Occipital lobe (tissue), 2 donors: ENCODE data around the gene CPSF6. TPM values are rescaled to one million over a fixed set of nuclear protein-coding genes. Genes with fewer than 3 reads are reported as not detected.
A peak's percentile ranks its signal among the peaks of the same experiment; 100 is the strongest.
"Not testable (repeated sequence)": the region's sequence is repeated elsewhere in the genome, so short reads cannot be mapped to it uniquely, and the experiment has no call there.

Source experiments
- DNase-seq: peaks from one replicate; lab custom pipeline; 2025; lab: John Stamatoyannopoulos, UW
- total RNA-seq: library from RNA; depleted of rRNA; stranded (reverse); fragments of >200 nt; gene quantifications from one replicate; pipeline ENCODE4 v1.2.3, GENCODE V29; 2014

Gene CPSF6, protein sequence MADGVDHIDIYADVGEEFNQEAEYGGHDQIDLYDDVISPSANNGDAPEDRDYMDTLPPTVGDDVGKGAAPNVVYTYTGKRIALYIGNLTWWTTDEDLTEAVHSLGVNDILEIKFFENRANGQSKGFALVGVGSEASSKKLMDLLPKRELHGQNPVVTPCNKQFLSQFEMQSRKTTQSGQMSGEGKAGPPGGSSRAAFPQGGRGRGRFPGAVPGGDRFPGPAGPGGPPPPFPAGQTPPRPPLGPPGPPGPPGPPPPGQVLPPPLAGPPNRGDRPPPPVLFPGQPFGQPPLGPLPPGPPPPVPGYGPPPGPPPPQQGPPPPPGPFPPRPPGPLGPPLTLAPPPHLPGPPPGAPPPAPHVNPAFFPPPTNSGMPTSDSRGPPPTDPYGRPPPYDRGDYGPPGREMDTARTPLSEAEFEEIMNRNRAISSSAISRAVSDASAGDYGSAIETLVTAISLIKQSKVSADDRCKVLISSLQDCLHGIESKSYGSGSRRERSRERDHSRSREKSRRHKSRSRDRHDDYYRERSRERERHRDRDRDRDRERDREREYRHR
- 113 TPM for total RNA-seq

DNA sequence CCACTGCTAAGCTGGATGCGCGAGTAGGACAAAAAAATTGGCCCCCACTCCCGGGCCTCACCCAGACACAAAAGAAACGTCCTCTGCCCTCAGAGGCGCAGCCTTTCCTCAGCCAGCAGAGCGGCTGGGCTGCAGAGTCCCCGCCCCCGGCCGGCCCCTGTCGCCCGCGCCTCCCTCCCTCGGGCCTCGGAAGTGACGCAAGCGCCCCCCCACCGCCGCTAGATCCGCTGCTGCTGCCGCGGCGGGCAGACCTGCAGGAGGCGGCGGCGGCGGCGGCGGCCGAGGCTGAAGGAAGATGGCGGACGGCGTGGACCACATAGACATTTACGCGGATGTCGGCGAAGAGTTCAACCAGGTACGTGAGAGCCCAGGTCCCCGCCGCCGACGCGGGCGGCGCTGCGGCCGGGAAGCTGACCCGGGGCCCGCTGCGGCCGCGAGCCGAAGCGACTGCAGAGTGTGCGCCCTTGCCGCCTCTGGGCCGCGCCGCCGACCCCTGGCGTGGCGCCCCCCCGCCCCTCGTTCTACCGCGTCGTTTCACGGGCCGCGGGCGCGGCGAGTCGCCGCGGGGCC, at the start of gene CPSF6:
Gene CPSF6 (plus strand): TSS at position 218 of the 570 bp plus-strand sequence. CDS start 78 bp downstream, at position 296.
- peak; percentile 94 for DNase-seq

DNA sequence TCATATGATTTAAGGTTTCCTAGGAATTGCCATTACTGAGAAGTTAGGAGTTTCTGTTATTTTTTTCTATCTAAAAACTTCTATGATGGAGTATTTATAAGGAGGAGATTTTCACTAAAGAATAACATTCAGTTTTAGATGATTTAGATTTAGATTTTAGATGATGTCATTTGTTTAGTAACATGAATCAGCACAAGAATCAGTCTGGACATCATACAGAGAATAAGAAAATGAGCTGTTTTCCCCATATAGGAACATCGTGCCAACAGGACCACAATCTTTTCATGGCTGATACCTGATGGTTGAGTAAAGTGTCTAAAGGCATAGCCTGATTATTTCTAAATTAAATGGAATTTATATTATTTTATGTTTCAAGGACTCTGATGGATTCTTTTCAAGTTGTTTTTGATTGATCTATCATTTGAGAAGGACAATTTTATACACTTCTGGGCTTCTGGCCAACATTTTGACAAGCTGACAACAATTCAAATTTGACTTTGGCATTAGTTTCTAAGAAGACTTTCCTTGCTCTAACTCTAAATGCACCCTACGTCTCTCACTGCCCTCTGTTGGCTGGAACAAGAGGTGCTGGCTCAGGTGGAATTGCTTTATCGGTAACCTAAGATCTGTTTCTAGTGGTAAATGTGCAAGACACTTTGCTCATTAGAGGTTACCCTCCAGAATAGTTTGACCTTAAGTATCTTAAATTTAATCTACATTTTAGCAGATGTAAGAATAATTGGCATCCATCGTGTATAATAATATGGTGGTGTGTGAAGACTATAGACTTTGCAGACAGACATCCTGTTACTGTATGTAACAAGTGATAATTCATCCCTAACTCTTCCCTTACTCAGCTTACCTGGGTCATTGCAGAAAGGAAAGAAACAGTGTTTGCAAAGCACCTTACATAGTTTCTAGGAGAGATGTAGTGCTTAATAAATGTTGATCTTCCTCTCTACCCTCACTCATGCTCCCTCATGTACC, 42.8 kb upstream of the CPSF6 start:
- no peak for DNase-seq

DNA sequence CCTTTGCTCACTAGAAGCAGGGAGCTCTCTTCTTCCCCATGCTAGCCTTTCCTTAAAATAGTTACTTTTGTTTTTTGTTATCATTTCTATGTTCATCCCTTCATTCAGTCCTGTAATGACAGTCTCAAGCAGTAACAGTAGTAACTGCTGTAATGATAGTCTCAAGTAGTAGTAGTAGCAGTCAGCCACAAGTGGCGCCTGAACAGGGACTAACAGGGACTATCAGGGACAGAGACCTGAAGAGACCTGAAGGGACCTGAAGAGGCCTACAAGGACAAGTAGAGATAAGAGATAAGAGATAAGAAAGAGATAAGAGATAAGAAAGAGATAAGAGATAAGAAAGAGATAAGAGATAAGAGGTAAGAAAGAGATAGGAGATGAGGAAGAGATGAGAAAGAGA, 39.4 kb upstream of the CPSF6 start:
- DNase-seq = not testable (repeated sequence)

DNA sequence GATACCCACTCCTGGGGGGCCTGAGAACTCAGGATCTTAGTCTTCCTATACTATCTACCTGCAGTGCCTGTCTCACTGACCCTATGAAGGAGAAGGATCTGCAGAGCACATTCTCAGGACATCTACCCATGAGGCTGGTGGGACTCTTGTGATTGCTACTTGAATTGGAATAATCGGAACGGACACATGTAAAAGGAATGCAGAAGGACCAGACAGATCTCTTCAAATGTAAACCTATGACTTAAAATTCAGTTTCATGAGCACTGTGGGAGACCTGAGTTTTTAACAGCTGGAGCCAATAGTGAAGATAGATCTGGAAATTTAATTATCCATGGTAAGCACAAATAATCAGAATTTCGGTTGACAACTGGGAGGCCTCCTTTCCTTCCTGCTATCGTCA, 35.2 kb upstream of the CPSF6 start:
- DNase-seq = no peak

DNA sequence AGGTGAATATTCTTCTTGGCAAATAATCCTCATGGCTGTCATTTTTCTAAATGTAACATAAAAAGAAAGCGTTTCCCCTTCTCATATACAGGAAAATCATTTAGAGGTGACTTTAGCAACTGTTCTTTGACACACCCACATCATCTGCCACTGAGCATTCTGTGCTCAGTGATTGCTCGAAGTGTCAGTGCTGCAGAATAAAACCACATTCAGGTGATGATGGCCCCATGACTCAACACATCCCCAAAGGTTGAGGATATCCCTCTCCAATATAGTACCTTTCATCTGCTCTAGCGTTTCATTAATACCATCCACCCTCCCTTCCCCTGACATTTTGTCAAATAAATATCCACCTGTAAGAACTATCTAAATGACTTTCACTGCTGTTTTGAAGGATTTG, 28.7 kb upstream of the CPSF6 start:
- DNase-seq = no peak

DNA sequence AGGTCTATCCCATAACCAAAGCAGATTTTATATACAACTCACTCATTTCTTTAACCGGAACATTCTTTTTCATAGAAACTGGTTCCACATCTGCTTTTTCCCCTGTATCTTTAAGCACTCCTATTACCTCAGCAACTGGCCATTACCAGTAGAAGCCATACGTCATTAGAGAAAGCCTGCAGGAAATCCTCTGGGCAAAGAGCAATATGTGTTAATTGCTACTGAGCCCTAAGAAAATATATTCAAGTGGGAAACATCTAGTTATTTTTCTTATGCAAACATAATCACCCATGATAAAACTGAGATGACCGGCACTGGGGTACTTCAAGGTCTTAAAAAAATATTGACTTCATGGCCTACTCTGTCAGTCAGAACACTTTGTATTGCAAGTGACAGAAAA, 28.2 kb upstream of the CPSF6 start:
- no peak for DNase-seq

DNA sequence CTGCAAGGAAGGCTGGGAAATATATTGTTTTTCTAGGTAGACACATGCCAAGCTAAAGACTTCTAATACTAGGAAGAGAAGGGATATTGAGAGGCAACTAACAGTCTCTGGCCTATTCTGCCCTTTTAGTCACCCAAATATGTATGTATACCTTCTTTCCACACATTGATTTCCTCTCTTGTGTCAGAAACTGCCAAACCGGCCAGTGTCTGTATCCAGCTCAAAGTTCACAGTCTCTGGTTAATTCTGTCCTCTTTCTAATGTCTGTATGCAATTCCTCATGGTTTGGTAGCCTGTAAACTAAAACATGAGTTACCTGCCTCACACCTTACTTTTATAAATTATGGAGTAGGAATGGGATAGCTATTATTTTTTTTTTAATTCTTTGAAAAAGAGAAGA, 25.2 kb upstream of the CPSF6 start:
- DNase-seq = no peak

DNA sequence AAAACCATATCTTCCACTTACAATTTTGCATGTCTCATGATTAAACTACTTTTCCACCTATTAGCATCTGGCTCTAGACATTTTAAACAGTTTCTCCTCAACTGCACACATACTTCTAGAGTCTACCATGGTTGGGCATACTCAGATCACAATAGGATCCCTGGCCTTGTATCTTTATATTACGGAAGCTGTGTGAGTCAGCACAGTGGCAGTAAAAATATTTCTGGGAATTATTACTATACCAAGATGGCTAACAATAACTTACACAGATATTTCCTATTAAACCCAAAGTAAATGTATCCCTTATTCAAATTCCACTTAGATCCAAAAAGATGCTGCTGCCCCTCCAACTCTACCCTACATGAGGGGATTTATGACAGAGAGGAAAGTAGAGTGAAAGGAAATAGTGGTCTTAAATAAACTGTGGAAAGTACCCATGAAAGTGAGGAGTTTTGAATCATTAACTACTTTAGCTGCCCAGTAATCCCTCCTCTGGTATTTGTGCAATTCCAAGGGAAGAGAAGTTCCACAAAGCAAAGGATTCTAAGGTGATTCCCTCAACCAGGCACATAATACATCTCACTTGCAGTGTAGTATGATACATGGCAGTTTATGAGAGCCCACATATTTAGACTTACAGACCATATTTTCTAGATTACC, 14.0 kb upstream of the CPSF6 start:
- no peak for DNase-seq

DNA sequence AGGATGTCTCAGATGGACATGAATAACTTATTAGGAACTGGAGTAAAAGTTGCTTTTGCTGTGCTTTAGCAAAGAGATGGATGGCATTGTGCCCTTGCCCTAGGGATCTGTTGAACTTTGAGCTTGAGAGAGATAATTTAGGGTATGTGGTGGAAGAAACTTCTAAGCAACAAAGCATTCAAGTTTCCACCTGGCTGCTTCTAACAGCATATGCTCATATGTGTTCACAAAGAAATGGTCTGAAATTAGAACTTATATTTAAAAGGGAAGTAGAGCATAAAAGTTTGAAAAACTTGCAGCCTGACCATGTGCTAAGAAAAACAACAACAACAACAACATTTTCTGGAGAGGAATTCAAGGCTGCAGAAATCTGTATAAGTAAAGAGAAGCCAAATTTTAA, 7.9 kb upstream of the CPSF6 start:
- no peak for DNase-seq

DNA sequence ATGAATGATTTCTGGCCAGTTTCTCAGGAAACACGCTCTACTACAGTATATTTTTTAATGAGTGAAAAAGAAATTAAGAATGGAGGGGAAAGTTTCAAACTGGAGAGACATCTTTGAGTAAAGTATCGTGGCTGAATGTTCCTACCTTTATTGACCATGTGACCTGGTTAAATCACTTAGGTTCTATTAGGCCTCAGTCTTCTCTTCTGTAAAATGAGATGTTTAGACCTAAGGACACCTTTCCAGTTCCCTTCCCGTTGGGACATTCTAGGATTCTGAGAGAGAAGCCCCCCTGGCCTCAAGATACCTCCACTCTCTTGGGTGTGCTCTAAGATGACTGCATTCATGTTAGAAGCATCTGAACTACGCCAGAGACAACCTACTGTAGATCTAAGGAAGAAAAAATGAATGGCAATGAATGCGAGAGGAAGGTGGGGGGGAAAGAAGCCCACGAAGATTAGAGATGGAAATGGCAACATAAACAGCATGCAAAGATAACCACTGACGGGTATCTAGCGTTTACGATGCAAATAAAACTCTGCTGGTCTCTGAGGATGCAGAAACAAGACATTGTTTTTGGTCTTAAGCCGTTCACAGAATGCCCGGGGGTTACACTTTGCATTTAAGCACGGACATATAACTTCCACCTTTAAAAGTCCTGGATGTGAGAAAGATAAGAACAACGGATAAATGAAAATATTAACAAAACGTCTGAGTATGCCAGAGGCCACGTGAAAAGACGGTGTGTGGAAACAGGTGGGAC, 599 bp upstream of the CPSF6 start:
- DNase-seq = no peak

DNA sequence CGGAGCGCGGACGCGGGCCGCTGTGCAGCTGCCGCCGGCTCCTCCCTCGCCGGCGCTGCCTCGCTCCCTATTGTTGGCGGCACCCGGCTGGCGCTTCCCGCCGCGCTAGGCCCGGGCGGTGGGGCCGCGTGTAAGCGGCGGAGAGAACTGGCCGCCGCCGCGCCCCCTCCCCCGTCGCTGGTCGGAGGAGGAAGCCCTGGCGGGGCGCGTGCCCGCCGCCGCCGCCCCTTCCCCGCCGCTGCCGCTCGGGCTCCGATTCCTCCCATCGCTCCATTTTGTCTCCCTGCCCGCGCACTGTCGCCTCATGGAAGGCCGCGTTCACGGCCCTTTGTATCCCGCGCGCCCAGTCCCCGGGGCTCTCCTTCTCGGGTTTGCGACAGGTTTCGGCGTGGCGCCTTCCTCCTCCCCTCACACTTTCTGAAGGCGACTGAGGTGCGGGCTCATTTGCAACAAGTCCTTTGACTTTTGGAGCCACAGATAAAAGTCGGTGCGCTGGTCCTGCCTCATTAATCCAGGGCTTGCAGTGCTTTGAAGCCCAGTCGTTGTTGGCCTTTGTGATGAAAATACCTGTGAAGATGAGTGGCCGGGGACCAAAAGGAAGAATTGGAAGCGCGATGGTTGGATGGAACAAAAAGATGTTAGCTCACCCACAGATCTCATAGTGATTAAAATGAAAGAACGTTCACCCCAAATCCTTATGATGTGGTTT, 707 bp downstream of the CPSF6 start:
- DNase-seq = peak; percentile 45

DNA sequence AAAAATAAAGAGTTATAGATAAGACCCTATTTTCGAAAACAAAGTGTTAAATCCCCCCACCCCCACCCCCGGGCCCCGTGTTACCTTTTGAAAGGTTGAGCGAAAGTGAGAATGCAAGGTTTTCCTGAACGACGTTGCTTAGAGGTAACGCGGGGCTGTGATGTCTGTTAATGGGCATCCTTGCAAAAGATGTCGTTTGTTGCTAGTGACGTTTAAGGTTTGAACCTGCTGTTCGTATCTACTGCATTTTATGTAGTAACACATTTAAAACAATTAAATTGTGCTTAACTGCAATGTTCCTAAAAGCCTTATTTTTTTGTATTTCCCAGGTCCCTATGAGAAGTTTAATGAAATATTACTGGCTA, 1.2 kb downstream of the CPSF6 start:
- DNase-seq = no peak

DNA sequence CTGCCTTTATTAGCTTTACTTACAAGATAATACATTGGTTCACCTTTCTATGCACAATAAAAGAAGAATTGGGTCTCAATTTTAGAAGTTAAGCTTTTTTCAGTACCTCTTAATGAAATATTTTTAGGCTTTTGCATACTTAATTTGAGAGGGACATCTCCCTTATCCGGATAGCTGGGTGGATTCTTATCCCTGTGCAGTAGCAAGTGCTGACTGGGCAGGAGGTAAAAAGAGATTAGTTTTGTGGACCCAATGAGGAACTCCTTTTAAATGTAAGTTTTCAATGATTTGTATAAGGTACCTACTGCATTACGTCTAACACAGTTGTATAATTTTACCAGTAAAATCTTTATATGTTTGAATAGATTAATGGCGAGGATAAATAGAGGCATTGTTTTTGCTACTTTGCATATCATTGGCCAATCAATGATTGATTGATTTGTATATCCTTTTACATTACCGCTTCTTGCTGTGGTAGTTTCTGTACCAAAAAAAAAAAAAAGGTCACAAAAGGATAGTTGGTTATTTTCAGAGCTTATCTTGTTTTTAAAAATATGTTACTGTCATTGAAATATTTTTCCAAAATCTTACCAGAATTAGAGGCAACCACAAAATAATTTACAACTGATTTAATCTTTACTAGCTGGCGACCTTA, 2.2 kb downstream of the CPSF6 start:
- no peak for DNase-seq

DNA sequence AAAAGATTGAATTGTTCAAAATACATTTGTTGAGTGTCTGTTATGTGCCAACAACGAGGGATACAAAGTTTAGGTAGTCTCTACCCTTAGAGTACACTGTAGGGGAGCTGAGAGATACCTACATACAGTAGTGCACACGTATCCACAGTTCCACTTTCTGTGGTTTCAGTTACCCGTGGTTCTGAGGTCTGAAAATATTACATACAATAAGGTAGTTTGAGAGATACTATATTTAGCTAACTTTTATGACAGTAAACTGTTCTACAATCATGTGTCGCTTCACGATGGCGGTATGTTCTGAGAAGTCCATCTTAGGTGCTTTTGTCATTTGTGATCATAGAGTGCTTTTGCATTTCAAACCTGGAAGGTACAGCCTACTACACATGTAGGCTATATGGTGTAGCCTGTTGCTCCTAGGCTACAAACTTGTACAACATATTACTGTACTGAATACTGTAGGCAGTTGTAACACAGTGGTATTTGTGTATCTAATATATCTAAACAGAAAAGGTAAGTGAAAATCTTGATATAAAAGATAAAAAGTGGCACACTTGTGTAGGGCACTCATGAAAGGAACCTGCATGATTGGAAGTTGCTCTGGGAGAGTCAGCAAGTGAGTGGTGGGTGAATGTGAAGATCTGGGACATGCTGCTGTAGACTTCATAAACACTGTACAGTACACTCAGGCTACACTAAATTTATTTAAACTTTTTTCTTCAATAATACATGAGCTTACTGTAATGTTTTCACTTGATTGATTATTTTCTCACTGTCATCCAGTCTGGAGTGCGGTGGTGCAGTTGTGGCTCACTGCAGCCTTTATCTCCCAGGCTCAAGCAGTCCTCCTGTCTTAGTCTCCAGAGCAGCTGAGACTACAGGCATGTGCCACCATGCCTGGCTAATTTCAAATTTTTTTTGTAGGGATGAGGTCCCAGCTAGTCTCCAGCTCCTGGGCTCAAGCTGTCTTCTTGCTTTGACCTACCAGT, 4.0 kb downstream of the CPSF6 start:
- DNase-seq = no peak

DNA sequence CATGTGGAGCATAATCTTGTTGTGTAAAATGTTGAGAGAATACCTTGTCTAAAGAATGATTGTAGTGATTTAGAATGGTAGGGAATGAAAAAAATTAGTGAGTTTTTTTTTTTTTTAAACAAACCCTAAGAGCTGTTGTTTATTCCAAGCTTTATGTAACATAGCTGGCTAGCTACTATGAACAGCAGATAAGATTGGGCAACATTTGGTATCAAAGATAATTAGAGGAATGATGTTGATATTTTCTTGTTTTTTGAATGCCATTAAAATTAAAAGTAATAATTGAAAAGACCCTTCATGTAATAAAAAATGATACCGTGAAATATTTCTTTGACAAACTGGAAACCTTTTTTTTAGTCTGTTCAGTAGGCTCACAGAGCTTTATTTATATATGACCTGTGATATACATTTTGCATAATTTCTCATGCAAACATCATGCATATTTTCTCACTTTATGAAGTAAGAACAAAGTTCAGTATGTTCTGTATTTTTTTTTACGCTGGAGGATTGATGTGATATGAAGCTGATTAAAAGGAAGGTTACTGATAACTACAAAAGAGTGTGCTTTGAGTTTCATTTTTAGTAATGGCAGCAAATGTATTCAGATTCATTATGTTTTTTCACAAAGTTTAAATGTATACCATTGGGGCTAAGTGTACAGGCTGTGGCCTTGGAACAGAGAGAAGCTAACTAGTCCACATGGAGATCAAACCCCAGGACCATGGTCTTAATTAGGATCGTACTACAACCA, 8.1 kb downstream of the CPSF6 start:
- no peak for DNase-seq

DNA sequence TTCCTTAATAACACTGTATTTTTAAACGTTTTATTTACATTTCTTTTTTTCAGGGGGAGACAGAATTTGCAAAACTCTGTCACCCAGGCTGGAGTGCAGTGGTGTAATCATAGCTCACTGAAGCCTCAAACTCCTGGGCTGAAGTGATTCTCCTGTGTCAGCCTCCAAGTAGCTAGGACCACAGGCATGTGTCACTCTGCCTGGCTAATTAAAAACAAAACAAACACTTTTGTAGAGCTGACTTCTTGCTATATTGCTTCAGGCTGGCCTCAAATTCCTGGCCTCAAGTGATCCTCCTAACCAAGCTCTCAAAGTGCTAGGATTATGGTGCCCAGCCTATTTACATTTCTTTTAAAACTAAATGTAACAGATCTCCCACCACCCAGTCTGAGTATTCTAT, 12.7 kb downstream of the CPSF6 start:
- no peak for DNase-seq

DNA sequence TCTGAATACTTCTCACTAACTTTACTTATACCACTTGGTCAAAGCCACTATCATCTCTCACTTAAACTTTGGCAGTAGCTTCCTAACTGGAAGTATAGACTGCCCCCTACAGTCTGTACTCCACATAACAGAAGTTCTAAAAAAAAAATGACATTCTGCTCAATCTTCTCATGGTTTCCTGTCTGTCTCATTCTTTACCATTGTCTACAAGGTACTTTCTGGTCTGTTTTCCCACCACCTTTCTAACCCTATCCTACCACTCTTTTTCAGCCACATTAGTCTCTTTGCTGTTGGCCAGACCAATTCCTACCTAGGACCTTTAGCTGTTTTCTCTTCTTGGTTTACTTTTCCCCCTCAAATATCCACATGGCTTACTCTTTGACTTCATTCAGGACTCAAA, 14.7 kb downstream of the CPSF6 start:
- no peak for DNase-seq
